Lower leg skin (tissue), 3 donors: ENCODE data around the gene SF3B2.
"Not testable (repeated sequence)": the region's sequence is repeated elsewhere in the genome, so short reads cannot be mapped to it uniquely, and the experiment has no call there.

Experiments
- CTCF ChIP-seq, 3 donors: fragments of 450-650 bp; IDR thresholded peaks; one replicate each; pipeline ENCODE4 v1.5.1; 2016; ENCODE audit warnings: antibody characterized with exemption in 3 of 3, mild to moderate bottlenecking in 3 of 3, moderate library complexity in 2 of 3
- POLR2A ChIP-seq, 2 donors: fragments of 450-650 bp; IDR thresholded peaks; one replicate each; pipeline ENCODE4 v1.6.1; 2016 to 2017; ENCODE audit warnings: antibody characterized with exemption in 2 of 2, mild to moderate bottlenecking in 1 of 2, moderate library complexity in 1 of 2

GRCh38 chr11:66010036-66010435 is 42.1 kb upstream of the SF3B2 start:
- not testable (repeated sequence) for TF ChIP-seq CTCF, POLR2A (IDR thresholded peaks at IDR 0.05)
